NCI-H69 (cell line): ENCODE data around the gene MAVS.
A peak's percentile ranks its signal among the peaks of the same experiment; 100 is the strongest.
"Not testable (repeated sequence)": the region's sequence is repeated elsewhere in the genome, so short reads cannot be mapped to it uniquely, and the experiment has no call there.

ENCODE experiments used
- DNase-seq: peaks from one replicate; lab custom pipeline; 2025; lab: John Stamatoyannopoulos, UW

Gene MAVS

GRCh38 chr20:3854462-3854871, 7.8 kb downstream of the MAVS start:
- no peak for DNase-seq

- DNase-seq, result peak; percentile 88
These were observed 10.8 kb downstream of the MAVS start for GRCh38 chr20:3857405-3857804.

GRCh38 chr20:3858689-3859088, 12.1 kb downstream of the MAVS start:
- DNase-seq, result no peak

GRCh38 chr20:3861191-3861590, 14.6 kb downstream of the MAVS start:
- no peak for DNase-seq

- DNase-seq, result no peak
These were observed 15.7 kb downstream of the MAVS start for GRCh38 chr20:3862333-3862732.

- no peak for DNase-seq
These were observed 16.7 kb downstream of the MAVS start for GRCh38 chr20:3863317-3863716.

- no peak for DNase-seq
These were observed 17.9 kb downstream of the MAVS start for GRCh38 chr20:3864518-3864917.

GRCh38 chr20:3865152-3865886, 18.7 kb downstream of the MAVS start:
- DNase-seq, result no peak

- no peak for DNase-seq
These were observed 19.3 kb downstream of the MAVS start for GRCh38 chr20:3865887-3866407.

GRCh38 chr20:3866464-3866863, 19.8 kb downstream of the MAVS start:
- no peak for DNase-seq

- DNase-seq, result no peak
These were observed 21.2 kb downstream of the MAVS start for GRCh38 chr20:3867802-3868201.

- no peak for DNase-seq
These were observed 23.4 kb downstream of the MAVS start for GRCh38 chr20:3869839-3870634.

GRCh38 chr20:3871550-3872265, 25.1 kb downstream of the MAVS start:
- peak; percentile 42 for DNase-seq

- DNase-seq, result no peak
These were observed 26.9 kb downstream of the MAVS start for GRCh38 chr20:3873507-3873906.

- no peak for DNase-seq
These were observed 27.7 kb downstream of the MAVS start for GRCh38 chr20:3874194-3874844.

- DNase-seq, result no peak
These were observed 28.8 kb downstream of the MAVS start for GRCh38 chr20:3875378-3875974.

GRCh38 chr20:3876000-3876399, 29.4 kb downstream of the MAVS start:
- DNase-seq, result no peak

- no peak for DNase-seq
These were observed 30.0 kb downstream of the MAVS start for GRCh38 chr20:3876676-3877075.

GRCh38 chr20:3878921-3879274, 32.3 kb downstream of the MAVS start:
- not testable (repeated sequence) for DNase-seq

- no peak for DNase-seq
These were observed 39.1 kb downstream of the MAVS start for GRCh38 chr20:3885715-3886114.

GRCh38 chr20:3887876-3888620, 41.4 kb downstream of the MAVS start:
- DNase-seq, result peak; percentile 75
